ENCODE data around the gene CCL18.
"Not testable (repeated sequence)": the region's sequence is repeated elsewhere in the genome, so short reads cannot be mapped to it uniquely, and the experiment has no call there.

- not testable (repeated sequence) for TF ChIP-seq CTCF, POLR2A, EP300 (IDR thresholded peaks at IDR 0.05)
Measured at GRCh38 chr17:36104246-36104645, 40.2 kb downstream of the CCL18 start.

Measured in tibial nerve (tissue), 4 donors.